Measurements from ENCODE around the gene PRIM1.
"Not testable (repeated sequence)": the region's sequence is repeated elsewhere in the genome, so short reads cannot be mapped to it uniquely, and the experiment has no call there.

The PRIM1 gene

DNA sequence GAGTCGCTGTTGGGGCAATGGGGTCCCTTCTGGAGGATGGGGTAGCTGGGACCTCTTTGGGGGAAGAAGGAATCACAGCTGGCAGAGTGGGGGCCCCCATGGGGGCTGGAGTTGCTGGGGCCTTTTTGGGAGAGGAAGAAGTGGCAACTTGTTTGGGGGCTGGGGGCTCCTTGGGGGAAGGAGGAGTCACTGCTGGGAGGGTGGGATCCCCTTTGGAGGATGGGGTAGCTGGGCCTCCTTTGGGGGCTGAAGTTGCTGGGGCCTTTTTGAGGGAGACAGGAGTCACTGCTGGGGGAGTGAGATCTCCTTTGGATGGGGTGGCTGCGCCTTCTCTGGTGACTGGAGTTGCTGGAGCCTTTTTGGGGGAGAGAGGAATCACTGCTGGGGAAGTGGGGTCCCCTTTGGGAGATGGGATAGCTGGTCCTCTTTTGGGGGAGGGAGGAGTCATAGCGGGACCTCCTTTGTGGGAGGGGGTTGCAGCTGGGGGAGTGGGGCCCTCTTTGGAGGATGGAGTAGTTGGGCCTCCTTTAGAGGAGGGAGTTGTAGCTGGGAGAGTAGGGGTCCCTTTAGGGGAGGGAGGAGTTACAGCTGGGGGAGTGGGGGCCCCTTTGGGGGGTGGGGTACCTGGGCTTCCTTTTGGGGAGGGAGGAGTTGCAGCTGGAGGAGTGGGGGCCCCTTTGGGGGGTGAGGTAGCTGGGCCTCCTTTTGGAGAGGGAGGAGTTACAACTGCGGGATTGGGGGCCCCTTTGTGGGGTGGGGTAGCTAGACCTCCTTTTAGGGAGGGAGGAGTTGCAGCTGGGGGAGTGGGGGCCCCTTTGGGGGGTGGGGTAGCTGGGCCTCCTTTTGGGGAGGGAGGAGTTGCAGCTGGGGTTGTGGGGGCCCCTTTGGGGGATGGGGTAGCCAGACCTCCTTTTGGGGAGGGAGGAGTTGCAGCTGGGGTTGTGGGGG is 34.9 kb downstream of the PRIM1 start:
- no peak for DNase-seq (ENCODE audit: low read depth)

DNA sequence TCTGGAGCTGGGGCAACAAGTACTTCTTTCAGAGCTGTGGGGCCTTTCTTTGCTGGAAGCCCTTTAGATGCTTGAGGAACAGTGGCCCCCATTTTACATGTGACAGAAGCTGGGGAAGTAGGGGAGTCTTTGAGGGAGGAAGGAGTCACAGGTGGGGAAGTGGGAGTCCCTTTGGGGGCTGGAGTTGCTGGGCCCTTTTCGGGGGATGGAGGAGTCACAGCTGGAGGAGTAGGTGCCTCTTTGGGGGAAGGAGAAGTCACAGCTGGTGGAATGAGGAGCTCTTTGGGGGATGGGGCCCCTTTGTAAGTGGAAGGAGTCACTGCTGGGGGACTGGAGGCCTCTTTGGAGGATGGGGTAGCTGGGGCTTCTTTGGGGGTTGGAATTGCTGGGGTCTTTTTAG is 35.7 kb downstream of the PRIM1 start:
- DNase-seq (ENCODE audit: low read depth), result no peak

DNA sequence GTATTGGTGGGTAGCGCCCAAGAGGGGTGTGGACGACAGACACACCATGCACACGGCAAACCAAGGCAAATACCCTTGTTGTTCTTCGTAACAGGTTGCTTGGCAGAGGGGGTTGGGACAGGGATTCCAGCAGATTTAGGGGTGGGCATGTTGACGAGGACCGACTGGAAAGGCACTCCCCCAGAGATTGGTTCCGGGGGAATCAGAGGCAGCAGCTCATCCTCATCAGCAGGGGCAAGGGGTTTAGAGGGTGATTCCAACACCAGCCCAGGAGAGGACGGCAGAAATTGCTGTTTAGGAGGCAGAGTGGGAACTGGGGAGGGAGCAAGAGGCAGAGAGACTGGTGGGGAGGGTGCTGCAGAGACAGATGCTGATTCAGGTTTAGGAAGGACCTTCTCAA is 36.3 kb downstream of the PRIM1 start:
- DNase-seq (ENCODE audit: low read depth), result no peak

DNA sequence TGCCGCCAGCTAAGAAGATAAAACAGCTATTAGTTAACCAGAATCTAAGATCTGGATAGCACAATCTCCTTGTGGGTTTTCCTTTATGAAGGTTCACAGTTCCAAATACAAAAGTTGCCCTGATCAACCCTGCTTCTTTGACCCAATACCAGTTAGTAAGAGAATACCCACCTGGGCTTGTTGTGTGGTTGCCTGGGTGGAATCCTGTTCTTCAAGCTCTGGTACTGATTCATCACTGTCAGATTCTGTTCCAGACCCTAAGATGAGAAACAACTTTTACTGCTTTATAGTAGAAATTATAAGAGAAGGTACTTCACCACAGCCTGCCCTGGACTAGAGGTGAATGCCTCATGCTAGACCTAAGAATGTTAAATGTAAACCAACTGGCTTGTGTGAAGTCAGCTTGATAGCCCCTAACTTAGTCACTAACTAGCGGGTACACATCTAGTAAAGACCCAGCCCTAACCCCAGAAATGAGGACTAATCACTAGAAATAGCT is 37.6 kb downstream of the PRIM1 start:
- no peak for DNase-seq (ENCODE audit: low read depth)

- DNase-seq (ENCODE audit: low read depth), result no peak
Observed at GRCh38 chr12:56713345-56713744, 38.8 kb downstream of the PRIM1 start.

- DNase-seq (ENCODE audit: low read depth), result no peak
Observed at GRCh38 chr12:56709759-56710376, 42.3 kb downstream of the PRIM1 start.

DNA sequence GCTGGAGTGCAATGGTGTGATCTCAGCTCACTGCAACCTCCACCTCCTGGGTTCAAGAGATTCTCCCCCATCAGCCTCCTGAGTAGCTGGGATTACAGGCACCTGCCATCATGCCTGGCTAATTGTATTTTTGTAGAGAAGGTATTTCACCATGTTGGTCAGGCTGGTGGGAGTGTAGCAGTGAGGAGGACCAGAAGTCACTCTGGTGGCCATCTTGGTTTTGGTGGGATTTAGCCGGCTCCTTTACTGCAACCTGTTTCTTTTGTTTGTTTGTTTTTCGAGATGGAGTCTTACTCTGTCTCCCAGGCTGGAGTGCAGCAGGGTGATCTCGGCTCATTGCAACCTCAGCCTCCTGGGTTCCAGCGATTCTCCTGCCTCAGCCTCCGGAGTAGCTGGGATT is 47.6 kb downstream of the PRIM1 start:
- DNase-seq (ENCODE audit: low read depth), result not testable (repeated sequence)

DNA sequence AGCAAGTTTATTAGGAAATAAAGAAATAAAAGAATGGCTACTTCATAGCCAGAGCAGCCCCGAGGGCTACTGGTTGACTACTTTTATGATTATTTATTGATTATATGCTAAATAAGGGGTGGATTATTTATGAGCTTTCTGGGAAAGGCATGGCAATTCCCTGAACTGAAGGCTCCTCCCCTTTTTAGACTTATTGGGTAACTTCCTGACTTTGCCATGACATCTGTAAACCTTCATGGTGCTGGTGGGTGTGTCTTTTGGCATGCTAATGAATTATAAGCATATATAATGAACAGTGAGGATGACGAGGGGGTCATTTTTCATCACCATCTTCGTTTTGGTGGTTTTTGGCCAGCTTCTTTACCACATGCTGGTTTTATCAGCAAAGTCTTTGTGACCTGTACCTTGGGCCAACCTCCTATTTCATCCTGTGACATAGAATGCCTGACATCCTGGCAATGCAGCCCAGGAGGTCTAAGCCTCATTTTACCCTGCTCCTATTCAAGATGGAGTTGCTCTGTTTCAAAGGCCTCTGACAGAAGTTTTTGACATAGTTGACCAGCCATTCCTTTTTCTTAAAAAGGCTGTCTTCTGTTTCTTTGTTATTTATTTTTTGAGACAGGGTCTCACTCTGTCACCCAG is 53.0 kb downstream of the PRIM1 start:
- DNase-seq (ENCODE audit: low read depth), result no peak

- peak; percentile 40 for DNase-seq (ENCODE audit: low read depth)
Observed at GRCh38 chr12:56695327-56696101, 56.6 kb downstream of the PRIM1 start.

DNA sequence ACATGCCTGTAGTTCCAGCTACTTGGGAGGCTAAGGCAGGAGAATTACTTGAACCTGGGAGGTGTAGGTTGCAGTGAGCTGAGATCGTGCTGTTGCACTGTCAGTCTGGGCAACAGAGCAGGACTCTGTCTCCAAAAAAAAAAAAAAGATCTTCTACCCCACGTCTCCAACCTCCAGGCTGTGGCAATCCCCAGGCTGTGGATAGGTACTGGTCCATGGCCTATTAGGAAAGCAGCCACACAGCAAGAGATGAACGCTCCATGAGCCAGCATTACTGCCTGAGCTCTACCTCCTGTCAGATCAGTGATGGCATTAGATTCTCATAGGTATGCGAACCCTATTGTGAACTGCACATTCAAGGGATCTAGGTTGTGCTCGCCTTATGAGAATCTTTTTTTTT is 58.0 kb downstream of the PRIM1 start:
- no peak for DNase-seq (ENCODE audit: low read depth)

- DNase-seq (ENCODE audit: low read depth), result no peak
Observed at GRCh38 chr12:56688846-56689109, 63.3 kb downstream of the PRIM1 start.

- peak; percentile 99 for DNase-seq (ENCODE audit: low read depth)
Observed at GRCh38 chr12:56688129-56688845, 63.8 kb downstream of the PRIM1 start, which contains the start of gene PTGES3. Gene PTGES3 (minus strand): TSS chr12:56688284. CDS start chr12:56687999, 285 bp downstream.

GRCh38 chr12:56687223-56688128 is 64.6 kb downstream of the PRIM1 start:
- peak; percentile 45 for DNase-seq (ENCODE audit: low read depth)

- no peak for DNase-seq (ENCODE audit: low read depth)
Observed at GRCh38 chr12:56684745-56685359, 67.3 kb downstream of the PRIM1 start.

DNA sequence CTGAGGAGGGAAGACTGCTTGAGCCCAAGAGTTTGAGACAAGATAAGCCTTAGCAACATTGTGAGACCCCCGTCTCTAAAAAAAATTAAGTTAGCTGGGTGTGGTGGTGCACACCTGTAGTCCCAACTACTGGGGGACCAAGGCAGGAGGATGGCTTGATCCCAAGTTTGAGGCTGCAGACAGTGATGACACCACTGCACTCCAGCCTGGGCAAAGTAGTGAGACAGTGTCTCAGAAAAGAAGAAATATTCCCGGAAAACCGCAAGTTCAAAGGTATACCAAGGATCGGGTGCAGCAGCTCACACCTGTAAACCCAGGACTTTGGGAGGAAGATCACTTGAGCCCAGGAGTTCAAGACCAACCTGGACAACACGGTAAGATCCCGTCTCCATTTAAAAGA is 69.8 kb downstream of the PRIM1 start:
- DNase-seq (ENCODE audit: low read depth), result no peak
